ENCODE data around the gene TFAP2E. TPM values are rescaled to one million over a fixed set of nuclear protein-coding genes. Genes with fewer than 3 reads are reported as not detected.
A peak's percentile ranks its signal among the peaks of the same experiment; 100 is the strongest.

Gene TFAP2E
- total RNA-seq, 2 donors from 2014 or later = 0.67 to 1.1 TPM

DNA sequence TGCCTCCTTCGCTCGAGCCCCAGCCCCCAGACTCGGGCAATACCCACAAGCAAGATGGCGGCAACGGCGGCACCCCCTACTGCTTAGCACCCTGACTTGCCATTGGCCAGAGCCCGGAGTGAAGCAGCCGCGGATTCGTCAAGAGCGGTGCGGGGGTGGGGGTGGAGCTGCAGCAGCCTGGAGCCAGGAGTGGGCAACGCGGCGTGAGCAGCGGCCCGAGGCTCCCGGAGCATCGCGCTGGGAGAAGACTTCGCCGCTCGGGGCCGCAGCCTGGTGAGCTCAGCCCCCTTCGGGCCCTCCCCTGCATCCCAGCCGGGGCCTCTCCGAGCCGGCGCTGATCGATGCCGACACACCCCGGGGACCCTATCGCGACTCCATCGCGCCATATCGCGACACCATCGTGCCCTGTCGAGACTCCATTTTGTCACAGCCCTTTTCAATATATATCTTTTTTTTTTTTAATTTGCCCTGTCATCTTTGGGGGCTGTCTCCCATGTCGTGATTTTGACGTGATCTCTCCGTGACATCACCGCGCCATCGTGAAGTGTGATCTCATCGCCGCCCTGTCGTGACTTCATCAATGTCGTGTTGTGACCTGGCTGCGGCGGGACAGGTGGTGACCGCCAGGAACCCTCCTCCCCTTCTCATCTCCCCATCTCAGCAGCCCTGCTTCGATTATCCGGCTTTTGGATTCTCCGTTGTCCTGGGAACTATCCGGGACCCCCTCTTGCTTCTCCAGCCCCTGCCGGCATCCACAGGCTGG, 15.3 kb upstream of the TFAP2E start, which contains the start of gene NCDN:
Gene NCDN, plus strand, starts transcription at position 189 of the 763 bp plus-strand sequence. Its CDS starts 392 bp downstream, at position 581.
- peaks cover under 1% of the 10 kb centered on the region for H3K36me3 ChIP-seq
- intact Hi-C loops (cut with DNase I) = no loop called here
- no peaks in the 10 kb centered on the region for H3K4me1 ChIP-seq
- H3K9ac ChIP-seq (ENCODE audit: low read depth in 2 of 2, low read length in 2 of 2) = peak within 1 kb of the TSS; percentile 93 to 94
- no peaks in the 10 kb centered on the region for H3K9me3 ChIP-seq
- H3K27ac ChIP-seq = peak within 1 kb of the TSS; percentile 96
- TF ChIP-seq, protein P1, sequence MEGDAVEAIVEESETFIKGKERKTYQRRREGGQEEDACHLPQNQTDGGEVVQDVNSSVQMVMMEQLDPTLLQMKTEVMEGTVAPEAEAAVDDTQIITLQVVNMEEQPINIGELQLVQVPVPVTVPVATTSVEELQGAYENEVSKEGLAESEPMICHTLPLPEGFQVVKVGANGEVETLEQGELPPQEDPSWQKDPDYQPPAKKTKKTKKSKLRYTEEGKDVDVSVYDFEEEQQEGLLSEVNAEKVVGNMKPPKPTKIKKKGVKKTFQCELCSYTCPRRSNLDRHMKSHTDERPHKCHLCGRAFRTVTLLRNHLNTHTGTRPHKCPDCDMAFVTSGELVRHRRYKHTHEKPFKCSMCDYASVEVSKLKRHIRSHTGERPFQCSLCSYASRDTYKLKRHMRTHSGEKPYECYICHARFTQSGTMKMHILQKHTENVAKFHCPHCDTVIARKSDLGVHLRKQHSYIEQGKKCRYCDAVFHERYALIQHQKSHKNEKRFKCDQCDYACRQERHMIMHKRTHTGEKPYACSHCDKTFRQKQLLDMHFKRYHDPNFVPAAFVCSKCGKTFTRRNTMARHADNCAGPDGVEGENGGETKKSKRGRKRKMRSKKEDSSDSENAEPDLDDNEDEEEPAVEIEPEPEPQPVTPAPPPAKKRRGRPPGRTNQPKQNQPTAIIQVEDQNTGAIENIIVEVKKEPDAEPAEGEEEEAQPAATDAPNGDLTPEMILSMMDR (IDR thresholded peaks at IDR 0.05) = no peak
- DNase-seq = peak; percentile 97
- no peaks in the 10 kb centered on the region for H3K27me3 ChIP-seq
- H3K4me3 ChIP-seq = peak within 1 kb of the TSS; percentile 67

DNA sequence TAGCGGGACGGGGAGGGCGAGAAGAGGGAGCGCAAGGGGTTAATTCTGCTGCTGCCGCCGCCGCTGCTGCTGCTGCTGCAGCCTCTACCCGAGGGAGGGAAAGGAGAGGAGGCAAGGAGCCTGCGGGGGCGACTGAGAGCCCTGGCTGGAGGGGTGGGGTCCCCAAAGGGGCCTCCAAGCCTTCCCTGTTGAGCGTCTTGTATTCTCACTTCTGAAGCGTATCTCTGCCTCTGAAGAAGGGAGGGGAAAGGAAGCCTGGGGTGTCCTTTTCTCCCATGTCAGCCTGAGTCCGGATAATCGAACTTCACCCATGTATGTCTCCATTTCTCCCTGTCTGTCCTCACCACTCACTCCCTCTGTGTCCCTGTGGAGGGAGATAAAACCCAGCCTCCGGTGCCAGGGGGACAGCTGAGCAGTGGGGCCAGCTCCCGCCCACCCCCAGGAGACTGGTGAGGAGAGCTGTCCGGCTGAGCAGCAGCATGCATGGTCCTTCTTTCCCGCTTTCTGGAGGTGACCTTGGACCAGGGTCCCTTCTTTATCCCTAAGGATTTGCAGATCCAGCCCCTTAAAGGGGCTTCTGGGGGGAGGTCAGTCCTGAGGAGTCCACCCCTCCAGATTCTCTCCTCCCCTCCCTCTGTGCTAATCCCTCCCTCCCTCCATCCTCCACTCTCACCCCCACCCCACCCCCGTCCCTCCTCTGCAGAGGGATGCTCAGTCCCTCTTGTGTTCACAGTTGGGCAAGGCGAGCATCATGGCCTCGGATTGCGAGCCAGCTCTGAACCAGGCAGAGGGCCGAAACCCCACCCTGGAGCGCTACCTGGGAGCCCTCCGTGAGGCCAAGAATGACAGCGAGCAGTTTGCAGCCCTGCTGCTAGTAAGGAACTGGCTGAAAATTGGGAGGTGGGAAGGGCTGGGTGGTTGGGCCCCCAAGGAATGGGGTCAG, 14.5 kb upstream of the TFAP2E start:
- peak overlapping the region; percentile 67 for H3K4me3 ChIP-seq
- no peak for DNase-seq
- H3K27me3 ChIP-seq = no peaks in the 10 kb centered on the region
- TF ChIP-seq, protein P1 (IDR thresholded peaks at IDR 0.05) = no peak
- intact Hi-C loops (cut with DNase I) = no loop called here
- peak overlapping the region; percentile 96 for H3K27ac ChIP-seq
- no peaks in the 10 kb centered on the region for H3K9me3 ChIP-seq
- H3K4me1 ChIP-seq = no peaks in the 10 kb centered on the region
- peak overlapping the region; percentile 93 to 94 for H3K9ac ChIP-seq (ENCODE audit: low read depth in 2 of 2, low read length in 2 of 2)
- H3K36me3 ChIP-seq = no peaks in the 10 kb centered on the region

DNA sequence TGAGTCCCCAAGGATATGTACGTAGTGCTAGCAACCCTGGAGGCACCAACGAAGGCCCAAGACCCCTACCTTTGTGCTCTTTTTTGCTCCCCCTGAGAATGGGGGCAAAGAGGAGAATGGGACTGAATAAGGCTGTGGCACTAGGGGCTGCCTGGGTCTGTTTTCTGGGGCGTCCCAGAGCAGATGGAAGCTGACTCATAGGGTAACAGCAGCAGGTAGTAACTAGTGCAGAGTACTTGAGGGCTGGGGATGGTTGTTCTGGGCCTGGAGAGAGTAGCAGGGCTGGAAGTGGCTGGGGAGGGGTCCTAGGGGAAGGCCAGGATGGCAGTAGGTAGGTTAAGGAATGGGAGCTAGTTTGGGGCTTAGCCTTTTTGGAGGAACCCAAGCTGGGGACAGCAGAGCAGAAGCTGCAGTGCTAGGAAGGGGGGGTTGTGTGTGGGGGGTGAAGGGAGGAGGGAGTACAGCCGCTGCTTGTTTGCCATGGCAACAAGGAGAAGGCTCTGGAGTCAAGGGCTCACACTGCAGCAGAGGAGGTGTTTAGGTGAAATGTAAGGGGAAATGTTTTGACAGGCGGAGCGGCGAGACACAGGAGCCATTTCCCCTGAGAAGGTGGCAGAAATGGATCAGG, 13.7 kb upstream of the TFAP2E start:
- TF ChIP-seq, protein P1 (IDR thresholded peaks at IDR 0.05) = no peak
- H3K27me3 ChIP-seq = no peaks in the 10 kb centered on the region
- DNase-seq = no peak
- no peak overlapping the region for H3K27ac ChIP-seq
- H3K4me1 ChIP-seq = no peaks in the 10 kb centered on the region
- H3K36me3 ChIP-seq = no peaks in the 10 kb centered on the region
- intact Hi-C loops (cut with DNase I) = no loop called here
- H3K9me3 ChIP-seq = no peaks in the 10 kb centered on the region
- no peak overlapping the region for H3K9ac ChIP-seq (ENCODE audit: low read depth in 2 of 2, low read length in 2 of 2)
- H3K4me3 ChIP-seq = no peak overlapping the region

DNA sequence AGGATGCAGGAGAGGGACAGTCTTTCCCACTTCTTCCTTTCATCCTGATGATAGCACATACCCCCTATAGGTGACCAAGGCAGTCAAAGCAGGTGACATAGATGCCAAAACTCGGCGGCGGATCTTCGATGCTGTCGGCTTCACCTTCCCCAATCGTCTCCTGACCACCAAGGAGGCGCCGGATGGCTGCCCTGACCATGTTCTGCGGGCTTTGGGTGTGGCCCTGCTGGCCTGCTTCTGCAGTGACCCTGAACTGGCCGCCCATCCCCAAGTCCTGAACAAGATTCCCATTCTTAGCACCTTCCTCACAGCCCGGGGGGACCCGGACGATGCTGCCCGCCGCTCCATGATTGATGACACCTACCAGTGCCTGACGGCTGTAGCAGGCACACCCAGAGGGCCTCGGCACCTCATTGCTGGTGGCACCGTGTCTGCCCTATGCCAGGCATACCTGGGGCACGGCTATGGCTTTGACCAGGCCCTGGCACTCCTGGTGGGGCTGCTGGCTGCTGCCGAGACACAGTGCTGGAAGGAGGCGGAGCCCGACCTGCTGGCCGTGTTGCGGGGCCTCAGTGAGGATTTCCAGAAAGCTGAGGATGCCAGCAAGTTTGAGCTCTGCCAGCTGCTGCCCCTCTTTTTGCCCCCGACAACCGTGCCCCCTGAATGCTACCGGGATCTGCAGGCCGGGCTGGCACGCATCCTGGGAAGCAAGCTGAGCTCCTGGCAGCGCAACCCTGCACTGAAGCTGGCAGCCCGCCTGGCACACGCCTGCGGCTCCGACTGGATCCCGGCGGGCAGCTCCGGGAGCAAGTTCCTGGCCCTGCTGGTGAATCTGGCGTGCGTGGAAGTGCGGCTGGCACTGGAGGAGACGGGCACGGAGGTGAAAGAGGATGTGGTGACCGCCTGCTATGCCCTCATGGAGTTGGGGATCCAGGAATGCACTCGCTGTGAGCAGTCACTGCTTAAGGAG, 12.6 kb upstream of the TFAP2E start:
- no peaks in the 10 kb centered on the region for H3K27me3 ChIP-seq
- H3K4me3 ChIP-seq = no peak overlapping the region
- H3K36me3 ChIP-seq = no peaks in the 10 kb centered on the region
- H3K4me1 ChIP-seq = no peaks in the 10 kb centered on the region
- no peak overlapping the region for H3K9ac ChIP-seq (ENCODE audit: low read depth in 2 of 2, low read length in 2 of 2)
- intact Hi-C loops (cut with DNase I) = no loop called here
- DNase-seq = no peak
- H3K27ac ChIP-seq = no peak overlapping the region
- H3K9me3 ChIP-seq = no peaks in the 10 kb centered on the region
- TF ChIP-seq, protein P1 (IDR thresholded peaks at IDR 0.05) = no peak
